ENCODE data around the gene EIF4G3.

EIF4G3 gene

DNA sequence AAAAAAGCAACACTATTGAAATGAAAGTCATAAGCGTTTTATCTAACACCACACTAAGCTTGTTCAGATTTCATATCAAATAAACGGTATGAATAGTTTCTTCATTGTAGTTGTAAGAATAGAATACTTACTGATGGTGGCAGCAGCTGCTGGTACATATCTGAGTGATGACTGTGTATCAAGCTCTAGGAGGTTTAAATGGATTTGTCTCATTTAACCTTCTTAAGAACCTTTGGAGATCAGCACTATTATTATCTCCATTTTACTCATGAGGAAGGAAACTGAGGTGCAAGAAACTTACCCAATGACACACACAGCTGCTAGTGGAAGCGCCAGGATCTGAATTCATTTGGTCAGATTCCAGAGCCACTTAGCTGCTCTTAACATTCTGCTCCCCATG lies 104.0 kb downstream of the EIF4G3 start:
- no peak overlapping the region for H3K4me3 ChIP-seq (ENCODE audit: insufficient read depth, low read length, poor library complexity, severe bottlenecking)
- H3K79me2 ChIP-seq (ENCODE audit: insufficient read depth, low read length): peaks cover 50% of the 10 kb centered on the region
- H3F3A ChIP-seq (ENCODE audit: insufficient read depth): peaks cover 6% of the 10 kb centered on the region; the same call in 1 of the 2 replicates
- H4K20me1 ChIP-seq (ENCODE audit: low read depth, low read length): 0 out of 2 replicates have a peak, but pooled peaks cover 4% of the 10 kb centered on the region
- no peak overlapping the region for H2AFZ ChIP-seq (ENCODE audit: low read depth, low read length, severe bottlenecking)
- no peak overlapping the region for H3K4me2 ChIP-seq (ENCODE audit: low read depth, low read length, poor library complexity, severe bottlenecking)
- no peak overlapping the region for H3K27ac ChIP-seq (ENCODE audit: low read depth, low read length)
- H3K9ac ChIP-seq (ENCODE audit: low read length): no peak overlapping the region
- no peaks in the 10 kb centered on the region for H3K27me3 ChIP-seq (ENCODE audit: low read length)
- H3K9me3 ChIP-seq (ENCODE audit: insufficient read depth, low read length): no peaks in the 10 kb centered on the region
- H3K36me3 ChIP-seq (ENCODE audit: low read length): peaks cover 9% of the 10 kb centered on the region; the same call in 1 of the 2 replicates
- no peak for TF ChIP-seq EZH2phosphoT487 (conservative IDR thresholded peaks at IDR 0.05; ENCODE audit: low read length)
- H3K9me2 ChIP-seq (replicated peaks; ENCODE audit: insufficient read depth, low read length): no peaks in the 10 kb centered on the region

DNA sequence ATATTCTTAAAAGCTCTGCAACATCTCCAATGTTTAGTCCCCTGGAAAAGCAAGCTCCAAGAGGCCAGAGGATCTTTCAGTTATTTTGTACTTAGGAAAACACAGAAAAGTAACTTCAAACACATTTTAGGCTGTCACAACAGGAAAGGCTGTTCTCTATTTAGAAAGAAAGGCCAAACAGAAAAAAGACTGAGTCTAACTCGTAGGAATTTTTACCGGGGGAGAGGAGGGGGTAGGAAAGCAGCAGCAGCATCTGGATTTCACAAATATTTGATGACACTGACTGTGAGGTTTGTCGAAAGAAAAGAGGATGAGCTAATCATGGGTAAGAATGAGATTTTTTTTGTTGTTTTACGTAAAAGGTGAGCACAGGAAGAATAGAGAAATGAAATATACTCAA lies 107.1 kb downstream of the EIF4G3 start:
- peaks cover 33% of the 10 kb centered on the region for H3K79me2 ChIP-seq (ENCODE audit: insufficient read depth, low read length)
- H3K4me3 ChIP-seq (ENCODE audit: insufficient read depth, low read length, poor library complexity, severe bottlenecking): no peak overlapping the region
- H3K4me2 ChIP-seq (ENCODE audit: low read depth, low read length, poor library complexity, severe bottlenecking): no peak overlapping the region
- H3K36me3 ChIP-seq (ENCODE audit: low read length): peaks cover 5% of the 10 kb centered on the region; the same call in 1 of the 2 replicates
- no peak for TF ChIP-seq EZH2phosphoT487 (conservative IDR thresholded peaks at IDR 0.05; ENCODE audit: low read length)
- TF ChIP-seq CTCF (IDR thresholded peaks at IDR 0.05; ENCODE audit: insufficient read depth, low read length, poor library complexity, severe bottlenecking): no peak
- H3K9me2 ChIP-seq (replicated peaks; ENCODE audit: insufficient read depth, low read length): no peaks in the 10 kb centered on the region
- H3K9me3 ChIP-seq (ENCODE audit: insufficient read depth, low read length): no peaks in the 10 kb centered on the region
- no peak overlapping the region for H3K27ac ChIP-seq (ENCODE audit: low read depth, low read length)
- H3F3A ChIP-seq (ENCODE audit: insufficient read depth): peaks cover 7% of the 10 kb centered on the region; the same call in 1 of the 2 replicates
- H3K9ac ChIP-seq (ENCODE audit: low read length): no peak overlapping the region
- H3K27me3 ChIP-seq (ENCODE audit: low read length): no peaks in the 10 kb centered on the region
- H4K20me1 ChIP-seq (ENCODE audit: low read depth, low read length): 0 out of 2 replicates have a peak, but pooled peaks cover 4% of the 10 kb centered on the region
- no peak overlapping the region for H2AFZ ChIP-seq (ENCODE audit: low read depth, low read length, severe bottlenecking)

DNA sequence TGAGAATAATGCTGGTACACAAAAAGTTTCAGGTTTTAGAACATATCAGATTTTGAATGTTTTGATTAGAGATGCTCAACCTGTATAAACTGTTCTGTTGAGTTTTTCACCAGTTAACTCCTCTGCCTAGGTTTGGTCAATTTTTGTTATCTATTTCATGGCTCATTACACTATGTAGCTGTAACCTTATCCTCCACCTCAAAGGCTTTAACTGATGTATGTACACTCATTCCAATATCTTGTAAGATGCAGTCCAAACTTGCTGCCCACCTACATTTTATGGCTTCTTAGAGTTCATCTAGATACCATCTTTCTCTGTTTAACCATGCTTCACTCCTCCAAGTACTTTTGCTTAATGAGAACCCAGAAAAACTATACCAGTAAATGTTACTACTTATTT lies 107.8 kb downstream of the EIF4G3 start:
- H3F3A ChIP-seq (ENCODE audit: insufficient read depth): peaks cover 7% of the 10 kb centered on the region; the same call in 1 of the 2 replicates
- no peak overlapping the region for H3K4me3 ChIP-seq (ENCODE audit: insufficient read depth, low read length, poor library complexity, severe bottlenecking)

More for the DNA sequence above, 107.8 kb downstream of the EIF4G3 start:
- Histone ChIP-seq H3K9me2 (replicated peaks; ENCODE audit: insufficient read depth, low read length) (no peaks in the 10 kb centered on the region), H3K36me3 (ENCODE audit: low read length) (peaks cover 3% of the 10 kb centered on the region; the same call in 1 of the 2 replicates), H3K79me2 (ENCODE audit: insufficient read depth, low read length) (peaks cover 32% of the 10 kb centered on the region), H3K27me3 (ENCODE audit: low read length) (no peaks in the 10 kb centered on the region), H2AFZ (ENCODE audit: low read depth, low read length, severe bottlenecking) (no peak overlapping the region), H3K9ac (ENCODE audit: low read length) (no peak overlapping the region), H3K4me2 (ENCODE audit: low read depth, low read length, poor library complexity, severe bottlenecking) (no peak overlapping the region), H3K9me3 (ENCODE audit: insufficient read depth, low read length) (no peaks in the 10 kb centered on the region), H4K20me1 (ENCODE audit: low read depth, low read length) (0 out of 2 replicates have a peak, but pooled peaks cover 4% of the 10 kb centered on the region), H3K27ac (ENCODE audit: low read depth, low read length) (no peak overlapping the region)
- TF ChIP-seq CTCF (IDR thresholded peaks at IDR 0.05; ENCODE audit: insufficient read depth, low read length, poor library complexity, severe bottlenecking) (no peak), EZH2phosphoT487 (conservative IDR thresholded peaks at IDR 0.05; ENCODE audit: low read length) (no peak)
